Urothelium cell line (cell line): ENCODE measurements around the gene CFAP61.
A peak's percentile ranks its signal among the peaks of the same experiment; 100 is the strongest.
"Not testable (repeated sequence)": the region's sequence is repeated elsewhere in the genome, so short reads cannot be mapped to it uniquely, and the experiment has no call there.

Source experiments
- DNase-seq: peaks from one replicate; pipeline ENCODE4 v3.0.0; 2011; ENCODE audit warnings: low spot score, mixed read lengths
- FAIRE-seq: peaks from 2 replicates; lab custom pipeline; 2011; peaks lifted over from hg19 to GRCh38; lab: Jason Lieb, UNC

Gene CFAP61

GRCh38 chr20:20225325-20226043 lies 173.2 kb downstream of the CFAP61 start:
- FAIRE-seq, result no peak
- DNase-seq, result no peak

DNA sequence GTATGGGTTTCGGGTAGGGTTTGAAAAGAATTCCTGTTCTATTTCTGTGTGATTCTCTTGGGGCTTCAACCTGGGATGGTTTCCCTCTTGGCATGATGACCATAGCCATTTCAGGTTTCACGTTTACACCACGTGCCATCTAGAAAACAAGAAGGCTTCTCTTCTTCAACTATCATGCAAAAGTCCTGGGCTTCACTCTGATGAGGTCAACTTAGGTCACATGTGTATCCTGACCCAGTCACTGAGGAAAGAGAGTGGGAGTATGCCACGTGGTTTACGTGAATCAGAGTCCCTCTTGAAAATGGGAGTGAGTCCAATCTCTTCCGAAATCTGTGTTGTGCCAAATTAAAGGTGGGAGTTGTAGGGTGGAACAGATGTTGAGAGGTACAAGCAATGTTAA lies 174.2 kb downstream of the CFAP61 start:
- DNase-seq (no peak), FAIRE-seq (no peak)

DNA sequence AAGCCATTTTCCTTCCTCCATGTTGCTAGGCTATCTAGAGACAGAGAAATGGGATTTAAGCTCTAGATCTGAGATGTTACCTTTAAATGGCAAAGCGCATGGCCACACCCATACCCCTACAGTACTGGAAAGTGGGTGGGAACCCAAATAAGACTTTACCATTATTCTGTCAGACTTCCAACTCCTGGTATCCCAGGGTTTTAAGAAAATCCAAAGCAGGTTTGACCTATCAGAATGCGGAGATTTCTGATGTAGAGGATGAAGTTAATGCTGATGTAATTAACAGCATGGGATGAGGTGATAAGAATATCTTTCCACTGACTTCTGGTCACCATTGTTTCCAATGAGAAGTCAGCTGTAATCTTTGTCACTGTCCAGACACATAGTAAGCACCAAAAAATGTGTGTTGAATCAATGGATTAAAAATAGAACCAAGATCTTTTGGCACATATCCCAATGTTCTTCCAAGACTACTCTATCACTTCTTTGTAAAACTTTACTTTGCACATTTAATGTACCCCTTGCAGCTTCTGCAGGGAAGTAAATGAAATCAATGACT lies 174.8 kb downstream of the CFAP61 start:
- FAIRE-seq, result no peak
- no peak for DNase-seq

DNA sequence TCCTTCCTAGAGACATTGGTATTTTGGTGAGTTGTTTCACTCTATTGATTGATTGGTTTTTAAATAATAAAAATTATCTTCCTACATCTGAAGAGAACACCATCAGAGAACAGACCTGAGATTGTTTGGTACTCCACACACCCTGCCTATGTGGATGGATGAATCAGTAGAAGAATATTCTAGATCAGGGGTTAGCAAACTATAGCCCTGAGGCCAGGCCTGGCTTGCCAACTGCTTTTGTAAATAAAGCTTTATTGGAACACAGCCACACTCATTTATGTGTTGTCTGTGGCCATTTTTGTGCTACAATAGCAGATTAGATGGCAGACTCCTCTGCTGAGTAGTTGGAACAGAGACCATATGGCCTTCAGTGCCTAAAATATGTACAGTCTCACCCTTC lies 176.0 kb downstream of the CFAP61 start:
- FAIRE-seq, result no peak
- no peak for DNase-seq

- DNase-seq, result no peak
- no peak for FAIRE-seq
These were observed 177.3 kb downstream of the CFAP61 start for GRCh38 chr20:20229595-20229994.

DNA sequence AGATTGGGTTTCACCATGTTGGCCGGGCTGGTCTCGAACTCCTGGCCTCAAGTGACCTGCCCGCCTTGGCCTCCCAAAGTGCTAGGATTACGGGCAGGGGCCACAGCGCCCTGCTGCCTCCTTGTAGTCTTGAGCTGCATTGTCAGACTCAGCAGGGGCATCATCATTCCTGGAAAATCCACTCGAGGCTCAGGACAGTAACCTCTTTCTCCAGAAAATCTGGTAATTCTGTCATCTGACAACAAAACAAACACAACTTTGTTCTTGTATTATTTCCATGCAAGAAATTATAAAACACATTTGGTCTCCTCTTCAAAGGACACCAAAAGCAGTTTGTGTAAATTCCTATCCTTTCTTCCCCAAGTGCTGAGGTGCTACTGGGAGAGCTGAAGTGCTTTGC lies 178.4 kb downstream of the CFAP61 start:
- FAIRE-seq, result no peak

GRCh38 chr20:20231528-20232298 lies 179.4 kb downstream of the CFAP61 start:
- FAIRE-seq, result no peak
- DNase-seq, result no peak

More for the DNA sequence above, 178.4 kb downstream of the CFAP61 start:
- DNase-seq, result no peak

- FAIRE-seq (no peak), DNase-seq (no peak)
These were observed 180.7 kb downstream of the CFAP61 start for GRCh38 chr20:20233041-20233514.

DNA sequence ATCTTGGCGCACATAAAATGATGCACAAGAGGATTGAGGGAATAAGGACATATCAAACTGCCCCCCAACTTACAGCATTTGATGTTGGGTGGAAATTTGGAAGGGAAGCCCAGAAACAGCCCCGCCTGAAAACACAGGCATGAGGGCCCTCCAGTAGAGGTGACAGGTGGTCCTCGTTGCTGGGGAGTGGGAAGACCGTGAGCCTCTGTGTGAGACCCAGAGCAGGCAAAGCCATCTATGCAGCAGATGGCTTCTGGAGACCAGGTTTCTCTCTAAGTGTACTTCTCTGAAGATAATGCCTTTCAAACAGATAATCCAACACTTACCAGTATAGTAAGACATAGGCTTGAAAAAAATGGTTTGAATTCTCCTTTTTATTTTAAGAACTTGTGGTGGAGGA lies 183.3 kb downstream of the CFAP61 start:
- no peak for FAIRE-seq
- DNase-seq, result no peak

GRCh38 chr20:20237093-20237959 lies 185.0 kb downstream of the CFAP61 start:
- FAIRE-seq (no peak), DNase-seq (peak; percentile 52)

DNA sequence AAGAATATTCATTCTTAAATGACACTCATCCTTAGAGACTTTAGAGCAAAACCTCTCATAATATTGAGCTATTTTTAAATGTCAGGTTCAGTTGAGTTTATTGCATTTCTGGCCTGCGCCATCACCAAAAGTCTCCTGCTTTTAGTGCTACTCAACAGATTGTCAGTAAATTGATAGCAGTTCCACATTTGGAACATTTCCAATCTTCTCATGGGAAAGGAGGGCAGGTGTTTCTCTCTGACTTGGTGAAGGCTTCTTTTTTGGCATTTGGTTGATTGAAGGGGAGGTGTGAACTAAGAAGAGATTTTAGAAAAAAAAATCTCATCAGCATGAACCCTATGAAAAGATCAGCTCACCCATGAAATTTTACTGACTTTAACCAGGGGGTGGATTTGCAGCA lies 189.6 kb downstream of the CFAP61 start:
- no peak for FAIRE-seq
- no peak for DNase-seq

- not testable (repeated sequence) for DNase-seq, FAIRE-seq
These were observed 192.1 kb downstream of the CFAP61 start for GRCh38 chr20:20244384-20244783.

- FAIRE-seq (no peak), DNase-seq (no peak)
These were observed 194.8 kb downstream of the CFAP61 start for GRCh38 chr20:20246996-20247633.

DNA sequence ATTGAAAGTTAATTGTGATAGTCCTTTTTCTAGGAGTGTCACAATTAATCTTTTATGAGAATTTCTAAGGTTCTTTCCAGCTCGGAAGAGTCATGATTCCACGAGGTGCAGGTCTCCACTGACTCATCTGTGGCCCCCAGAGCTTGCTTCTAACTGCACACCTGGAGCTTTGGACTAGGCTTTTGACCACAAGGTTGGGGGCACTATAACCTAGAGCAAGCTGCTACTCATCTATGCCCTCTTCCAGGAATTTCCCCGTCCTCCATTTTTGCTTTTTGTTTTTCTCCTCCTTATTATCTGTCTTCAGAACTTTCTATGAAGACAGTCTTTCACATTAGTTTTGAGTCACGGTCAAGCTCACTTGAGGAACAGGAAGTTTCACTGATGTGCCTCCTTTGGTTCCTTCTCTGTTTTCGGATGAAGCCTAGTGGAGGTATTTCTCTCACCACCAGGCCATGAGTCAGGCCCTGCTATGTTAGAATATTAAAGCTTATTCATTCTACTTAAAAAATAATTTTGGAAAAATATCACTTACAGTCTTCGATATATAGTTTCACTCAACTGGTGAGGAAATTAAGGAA lies 196.4 kb downstream of the CFAP61 start:
- FAIRE-seq, result no peak
- no peak for DNase-seq

DNA sequence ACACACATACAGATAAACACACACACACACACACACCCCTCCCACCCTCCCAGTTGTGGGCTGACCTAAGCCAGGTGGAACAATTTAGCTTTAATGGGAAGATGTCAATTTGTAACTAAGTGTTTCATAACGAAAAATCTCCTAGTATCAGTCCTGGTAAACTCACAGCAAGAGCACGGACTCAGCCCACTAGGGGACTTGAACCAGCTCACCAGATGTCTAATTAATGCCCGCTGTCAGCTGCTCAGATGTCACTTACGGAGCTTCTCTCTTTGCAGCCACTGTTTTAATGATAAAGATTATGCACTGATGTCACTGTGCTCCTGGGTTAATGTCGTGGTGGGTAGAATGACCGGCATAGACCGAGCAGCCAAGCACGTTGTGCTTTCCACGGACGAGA lies 199.0 kb downstream of the CFAP61 start:
- FAIRE-seq (no peak), DNase-seq (no peak)

DNA sequence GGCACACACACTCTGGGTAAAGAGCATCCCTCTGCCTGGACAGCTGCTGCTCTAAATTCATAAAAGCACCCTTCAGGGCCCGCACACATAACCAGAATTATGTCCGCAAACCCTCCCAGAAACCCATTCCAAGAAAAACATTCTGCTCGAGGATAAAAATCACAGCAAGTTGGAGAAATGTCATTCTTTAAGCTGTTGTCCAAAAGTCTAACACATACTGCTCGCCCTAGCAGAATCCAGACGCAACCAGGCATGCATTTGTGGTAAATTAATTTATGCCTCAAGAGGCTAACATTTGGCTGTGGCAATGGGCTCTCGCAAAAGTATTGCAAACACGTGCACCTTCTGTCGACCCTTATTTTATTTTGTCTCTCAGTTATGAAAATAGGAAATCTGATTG lies 199.5 kb downstream of the CFAP61 start:
- no peak for FAIRE-seq
- DNase-seq, result no peak

DNA sequence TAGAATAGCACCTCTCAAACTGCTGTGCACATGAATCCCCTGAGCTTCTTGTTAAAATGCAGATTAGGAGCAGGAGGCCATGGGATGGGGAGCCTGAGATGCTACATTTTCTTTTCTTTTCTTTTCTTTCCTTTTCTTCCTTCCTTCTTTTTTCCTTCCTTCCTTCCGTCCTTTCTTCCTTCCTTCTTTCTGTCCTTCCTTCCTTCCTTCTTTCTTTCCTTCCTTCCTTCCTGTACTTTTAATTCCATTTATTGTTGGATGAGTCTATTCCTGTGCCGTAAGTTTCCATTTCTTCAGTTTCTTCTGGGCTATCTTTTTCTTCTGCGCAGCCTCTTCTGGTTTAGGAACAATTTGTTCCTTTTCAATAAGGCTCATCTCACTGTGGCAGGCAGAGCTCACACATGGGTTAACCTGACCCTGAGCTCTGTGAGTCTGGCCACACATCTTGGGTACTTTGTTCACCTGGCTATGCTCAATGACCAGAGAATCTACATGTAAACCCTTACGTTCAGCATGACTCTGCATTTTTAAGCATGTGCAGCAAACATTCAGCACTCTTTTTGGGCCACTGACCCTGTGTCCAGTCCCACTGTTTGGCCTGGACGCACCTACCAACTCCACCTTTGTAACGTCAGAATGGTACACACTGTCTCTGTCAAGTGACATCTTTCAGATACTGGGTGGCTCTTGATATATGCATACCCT lies 200.9 kb downstream of the CFAP61 start:
- no peak for DNase-seq
- no peak for FAIRE-seq

DNA sequence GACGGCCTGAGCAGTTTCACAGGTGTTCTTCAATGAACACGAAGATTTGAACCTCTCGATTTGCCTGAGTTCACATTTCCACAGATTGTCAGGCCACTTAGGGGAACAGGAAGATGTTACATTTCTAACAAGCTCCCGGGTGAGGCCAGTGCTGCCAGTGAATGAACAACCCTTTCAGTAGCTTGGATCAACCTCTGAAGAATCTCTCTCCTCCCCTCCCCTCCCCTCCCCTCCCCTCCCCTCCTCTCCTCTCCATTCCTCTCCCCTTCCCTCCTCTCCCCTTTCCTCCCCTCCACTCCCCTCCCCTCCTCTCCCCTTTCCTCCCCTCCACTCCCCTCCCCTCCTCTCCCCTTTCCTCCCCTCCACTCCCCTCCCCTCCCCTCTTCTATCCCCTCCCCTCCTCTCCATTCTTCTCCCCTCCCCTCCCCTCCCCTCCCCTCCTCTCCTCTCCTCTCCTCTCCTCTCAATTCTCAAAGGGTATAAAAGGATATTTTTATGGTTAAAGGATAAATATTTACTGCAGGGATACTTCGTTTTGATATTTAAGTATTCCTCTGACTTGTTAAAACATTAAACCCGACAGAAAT lies 201.5 kb downstream of the CFAP61 start:
- FAIRE-seq (no peak), DNase-seq (no peak)

DNA sequence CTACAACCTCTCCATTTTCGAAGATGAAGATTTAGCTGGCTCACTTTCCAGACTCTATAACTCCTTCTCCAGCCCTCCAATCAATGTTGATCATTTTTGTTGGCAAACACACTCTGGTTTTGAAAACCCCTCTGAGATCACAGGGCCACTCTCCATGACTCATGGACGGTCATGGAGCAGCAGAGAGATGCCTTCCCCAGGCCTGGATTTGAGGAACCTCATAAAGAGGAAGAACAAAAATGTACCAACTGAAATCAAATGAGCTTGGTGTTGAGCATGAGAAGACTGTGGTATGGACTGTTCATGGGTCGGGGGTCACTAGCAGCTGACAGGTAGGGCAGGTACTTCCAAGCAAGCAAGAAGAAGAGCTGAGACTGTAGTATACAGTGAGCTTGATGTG lies 202.8 kb downstream of the CFAP61 start:
- DNase-seq (no peak), FAIRE-seq (no peak)
